GM12878 (cell line): ENCODE results near the gene SFMBT1. TPM values are rescaled to one million over a fixed set of nuclear protein-coding genes. Genes with fewer than 3 reads are reported as not detected.

Experiments
- ATAC-seq: fragments of 200-7000 bp; cut with Tn5 transposase; 3 replicates; pipeline ENCODE4 v1.9.1; 2020; ENCODE audit warnings: mild to moderate bottlenecking, moderate library complexity
- BruUV-seq: library from RNA; stranded (reverse); fragments of 400-500 nt; replicated peaks from 2 replicates; lab custom pipeline; 2021; lab: Mats Ljungman, UMichigan
- CTCF ChIA-PET: fragments of 300-600 bp; sonication (Branson Sonifier 250); formaldehyde crosslinking; extraction: SDS; loops from one replicate; lab custom pipeline; 2021; ENCODE audit warnings: inconsistent platforms; lab: Yijun Ruan, JAX
- POLR2A ChIA-PET: fragments of 350-600 bp; formaldehyde crosslinking; extraction: SDS; loops from one replicate; lab custom pipeline; 2021; ENCODE audit warnings: inconsistent platforms; lab: Charles Lee
- RAD21 ChIA-PET: fragments of 300-600 bp; sonication (Branson Sonifier 250); formaldehyde crosslinking; loops from one replicate; lab custom pipeline; 2023; ENCODE audit warnings: antibody characterized with exemption; ENCODE audit not compliant: unreplicated experiment; lab: Charles Lee
- SMC1A ChIA-PET: fragments of 300-600 bp; sonication (Branson Sonifier 250); formaldehyde crosslinking; loops from one replicate; lab custom pipeline; 2023; ENCODE audit not compliant: unreplicated experiment, uncharacterized antibody; lab: Charles Lee
- DNase-seq: peaks from one replicate; pipeline ENCODE4 v3.0.0-alpha.2; 2011; ENCODE audit warnings: low read depth, low spot score
- FAIRE-seq: peaks from 3 replicates; lab custom pipeline; 2011; peaks lifted over from hg19 to GRCh38; lab: Jason Lieb, UNC
- H2AFZ ChIP-seq: 2 replicates; pipeline ENCODE4 v1.6.0; 2011; ENCODE audit warnings: low read depth, low read length, control low read depth; ENCODE audit not compliant: control insufficient read depth
- H3K27ac ChIP-seq: 2 replicates; pipeline ENCODE4 v1.5.1; 2011; ENCODE audit warnings: control low read depth; ENCODE audit not compliant: control insufficient read depth, insufficient read depth
- H3K27me3 ChIP-seq, 2 experiments: replicated peaks in 1 of 2; 2 replicates each; pipeline versions ENCODE4 v1.6.0 to v1.6.1; 2011; ENCODE audit warnings: low read length in 1 of 2; ENCODE audit not compliant: control insufficient read depth in 2 of 2, insufficient read depth in 2 of 2
- H3K36me3 ChIP-seq, 2 experiments: 2 replicates each; pipeline ENCODE4 v1.5.1; 2011; ENCODE audit warnings: low read length in 1 of 2; ENCODE audit not compliant: control insufficient read depth in 2 of 2, insufficient read depth in 2 of 2
- H3K4me1 ChIP-seq: 2 replicates; pipeline ENCODE4 v1.6.1; 2011; ENCODE audit warnings: mild to moderate bottlenecking, low read length, moderate library complexity, mixed read lengths; ENCODE audit not compliant: control insufficient read depth, insufficient read depth
- H3K4me2 ChIP-seq: 2 replicates; pipeline ENCODE4 v1.6.0; 2011; ENCODE audit warnings: control low read depth; ENCODE audit not compliant: control insufficient read depth, insufficient read depth
- H3K4me3 ChIP-seq: fragments of 200-600 bp; sonication (generic); 2 replicates; pipeline ENCODE4 v1.5.1; 2016
- H3K79me2 ChIP-seq: 2 replicates; pipeline ENCODE4 v1.6.0; 2011; ENCODE audit warnings: low read length; ENCODE audit not compliant: control insufficient read depth, insufficient read depth
- H3K9ac ChIP-seq: 2 replicates; pipeline ENCODE4 v1.8.0; 2011; ENCODE audit warnings: low read length, control low read depth, mixed read lengths; ENCODE audit not compliant: control insufficient read depth, insufficient read depth
- H3K9me3 ChIP-seq: replicated peaks from 3 replicates; pipeline ENCODE4 v1.5.1; 2011; ENCODE audit warnings: mild to moderate bottlenecking, low read length; ENCODE audit not compliant: control insufficient read depth, insufficient read depth
- H4K20me1 ChIP-seq: 2 replicates; pipeline ENCODE4 v1.6.0; 2011; ENCODE audit not compliant: control insufficient read depth, insufficient read depth
- ASH2L ChIP-seq: fragments of 300-600, 200-600 bp; sonication (generic); IDR thresholded peaks from 2 replicates; pipeline ENCODE4 v1.6.1; 2017; ENCODE audit warnings: low read depth, mild to moderate bottlenecking, borderline replicate concordance
- BHLHE40 ChIP-seq, 2 experiments: fragments of 450-650 bp in 1 of 2; IDR thresholded peaks; 2 replicates each; pipeline ENCODE4 v1.6.1; 2011 to 2017; ENCODE audit warnings: low read depth in 2 of 2, borderline replicate concordance in 1 of 2, improper control_type of control experiment in 1 of 2, low read length in 1 of 2, mild to moderate bottlenecking in 1 of 2
- CHD1 ChIP-seq: IDR thresholded peaks from 2 replicates; pipeline ENCODE4 v1.6.1; 2012; ENCODE audit warnings: low read depth, low read length, improper control_type of control experiment
- HCFC1 ChIP-seq: fragments of 150-350 bp; IDR thresholded peaks from 2 replicates; pipeline ENCODE4 v1.6.1; 2014; ENCODE audit warnings: low read length
- IKZF2 ChIP-seq, 2 experiments: fragments of 450-650 bp; IDR thresholded peaks; 2 replicates each; pipeline ENCODE4 v1.6.1; 2017; ENCODE audit warnings: mild to moderate bottlenecking in 2 of 2, moderate library complexity in 2 of 2
- KLF5 ChIP-seq: fragments of 450-650 bp; IDR thresholded peaks from 2 replicates; pipeline ENCODE4 v1.6.1; 2014; ENCODE audit warnings: mild to moderate bottlenecking; ENCODE audit not compliant: partially characterized antibody
- SMC3 ChIP-seq: IDR thresholded peaks from 2 replicates; pipeline ENCODE4 v1.6.1; 2011; ENCODE audit warnings: low read length, improper control_type of control experiment, borderline replicate concordance
- YBX1 ChIP-seq: fragments of 450-650 bp; IDR thresholded peaks from 2 replicates; pipeline ENCODE4 v1.6.1; 2016; ENCODE audit warnings: antibody characterized with exemption
- ZNF384 ChIP-seq: IDR thresholded peaks from 2 replicates; pipeline ENCODE4 v1.6.1; 2012; ENCODE audit warnings: low read depth, mild to moderate bottlenecking, low read length, improper control_type of control experiment, borderline replicate concordance
- WGBS: methylation state at CpG from one replicate; pipeline ENCODE4 v1.1.6; 2016; ENCODE audit warnings: low lambda C conversion rate; ENCODE audit not compliant: insufficient replicate concordance, insufficient coverage; ENCODE audit errors: missing lambda C conversion rate; 5-methylcytosine and 5-hydroxymethylcytosine counted together
- in situ Hi-C: fragments of 300-500 bp; cut with MboI; formaldehyde crosslinking; loops from 9 replicates; pipeline ENCODE4 v1.14.3; 2018; ENCODE audit warnings: mixed read lengths
- intact Hi-C: fragments of 100-400 bp; cut with micrococcal nuclease; formaldehyde crosslinking; loops from one replicate; pipeline ENCODE4 v1.14.2; 2022; ENCODE audit not compliant: unreplicated experiment
- polyA plus RNA-seq, 11 experiments: library from polyadenylated mRNA; depleted of rRNA in 4 of 11; unstranded in 6 of 11; stranded (reverse) in 5 of 11; fragments of >200 nt; fragmentation: Nextera tagmentation in 4 of 11; fragmentation: Illumina TruSeq in 1 of 11; extraction: Ambion mirVana in 4 of 11; extraction: Trizol in 1 of 11; gene quantifications; 1 replicate in 1 of 11; 2 replicates in 10 of 11; pipeline versions ENCODE4 v1.2.1 to v1.2.3, GENCODE V29; 2011 to 2016; ENCODE audit warnings: inconsistent platforms in 2 of 11, missing spikeins in 2 of 11, low read depth in 1 of 11
- total RNA-seq, 4 experiments: library from RNA; depleted of rRNA in 3 of 4; stranded (reverse); fragments of >200 nt in 3 of 4; fragmentation: Illumina TruSeq in 1 of 4; extraction: Trizol in 1 of 4; gene quantifications; 2 replicates each; pipeline versions ENCODE4 v1.2.1 to v1.2.3, GENCODE V29; 2013 to 2021
- TF ChIP-seq, protein P1 (sequence below): fragments of 450-650 bp; formaldehyde crosslinking; IDR thresholded peaks from 2 replicates; pipeline ENCODE4 v1.4.0; 2022; ENCODE audit warnings: mild to moderate bottlenecking, moderate library complexity
- TF ChIP-seq, protein P2 (sequence below): fragments of 450-650 bp; IDR thresholded peaks from 2 replicates; pipeline ENCODE4 v1.6.1; 2016; ENCODE audit warnings: mild to moderate bottlenecking
- TF ChIP-seq, protein P3 (sequence below): fragments of 450-650 bp; IDR thresholded peaks from 2 replicates; pipeline ENCODE4 v1.6.1; 2017; ENCODE audit warnings: mild to moderate bottlenecking, moderate library complexity
- TF ChIP-seq, protein P4 (sequence below): fragments of 450-650 bp; IDR thresholded peaks from 2 replicates; pipeline ENCODE4 v1.6.1; 2017; ENCODE audit warnings: mild to moderate bottlenecking

Gene SFMBT1
- total and polyA plus RNA-seq, 10 of the 15 experiments (the other 5 are each of a cell fraction or from before 2014, with no cell fraction given), result 3.2 to 19.5 (median 11.4) TPM

DNA sequence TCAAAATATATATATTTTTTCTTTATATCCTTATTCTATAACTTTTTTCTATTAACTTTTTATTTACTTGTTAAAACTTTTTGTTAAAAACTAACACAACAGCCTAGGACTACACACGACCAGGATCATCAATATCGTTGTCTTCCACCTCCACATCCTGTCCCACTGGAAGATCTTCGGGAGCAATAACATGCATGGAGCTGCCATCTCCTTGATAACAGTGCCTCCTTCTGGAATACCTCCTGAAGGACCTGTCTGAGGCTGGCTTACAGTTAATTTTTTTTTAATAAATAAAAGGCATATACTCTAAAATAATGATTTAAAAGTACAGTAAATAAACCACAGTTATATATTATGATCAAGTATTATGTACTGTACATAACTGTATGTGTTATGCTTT is 58.9 kb downstream of the SFMBT1 start:
- 81% methylated on average over 3 of the region's 3 CpGs for WGBS
- in situ Hi-C loops, result no loop called here
- no peak for FAIRE-seq
- TF ChIP-seq, protein P1, sequence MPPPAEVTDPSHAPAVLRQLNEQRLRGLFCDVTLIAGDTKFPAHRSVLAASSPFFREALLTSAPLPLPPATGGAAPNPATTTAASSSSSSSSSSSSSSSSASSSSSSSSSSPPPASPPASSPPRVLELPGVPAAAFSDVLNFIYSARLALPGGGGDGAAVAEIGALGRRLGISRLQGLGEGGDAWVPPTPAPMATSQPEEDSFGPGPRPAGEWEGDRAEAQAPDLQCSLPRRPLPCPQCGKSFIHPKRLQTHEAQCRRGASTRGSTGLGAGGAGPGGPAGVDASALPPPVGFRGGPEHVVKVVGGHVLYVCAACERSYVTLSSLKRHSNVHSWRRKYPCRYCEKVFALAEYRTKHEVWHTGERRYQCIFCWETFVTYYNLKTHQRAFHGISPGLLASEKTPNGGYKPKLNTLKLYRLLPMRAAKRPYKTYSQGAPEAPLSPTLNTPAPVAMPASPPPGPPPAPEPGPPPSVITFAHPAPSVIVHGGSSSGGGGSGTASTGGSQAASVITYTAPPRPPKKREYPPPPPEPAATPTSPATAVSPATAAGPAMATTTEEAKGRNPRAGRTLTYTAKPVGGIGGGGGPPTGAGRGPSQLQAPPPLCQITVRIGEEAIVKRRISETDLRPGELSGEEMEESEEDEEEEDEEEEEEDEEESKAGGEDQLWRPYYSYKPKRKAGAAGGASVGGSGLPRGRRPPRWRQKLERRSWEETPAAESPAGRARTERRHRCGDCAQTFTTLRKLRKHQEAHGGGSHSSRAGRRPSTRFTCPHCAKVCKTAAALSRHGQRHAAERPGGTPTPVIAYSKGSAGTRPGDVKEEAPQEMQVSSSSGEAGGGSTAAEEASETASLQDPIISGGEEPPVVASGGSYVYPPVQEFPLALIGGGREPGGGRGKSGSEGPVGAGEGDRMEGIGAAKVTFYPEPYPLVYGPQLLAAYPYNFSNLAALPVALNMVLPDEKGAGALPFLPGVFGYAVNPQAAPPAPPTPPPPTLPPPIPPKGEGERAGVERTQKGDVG (CRISPR knock-in tag), result no peak
- no peak for TF ChIP-seq YBX1
- TF ChIP-seq SMC3, result peak; percentile 22; the same call in 1 of the 2 replicates
- no peak for TF ChIP-seq ZNF384
- TF ChIP-seq, protein P2, sequence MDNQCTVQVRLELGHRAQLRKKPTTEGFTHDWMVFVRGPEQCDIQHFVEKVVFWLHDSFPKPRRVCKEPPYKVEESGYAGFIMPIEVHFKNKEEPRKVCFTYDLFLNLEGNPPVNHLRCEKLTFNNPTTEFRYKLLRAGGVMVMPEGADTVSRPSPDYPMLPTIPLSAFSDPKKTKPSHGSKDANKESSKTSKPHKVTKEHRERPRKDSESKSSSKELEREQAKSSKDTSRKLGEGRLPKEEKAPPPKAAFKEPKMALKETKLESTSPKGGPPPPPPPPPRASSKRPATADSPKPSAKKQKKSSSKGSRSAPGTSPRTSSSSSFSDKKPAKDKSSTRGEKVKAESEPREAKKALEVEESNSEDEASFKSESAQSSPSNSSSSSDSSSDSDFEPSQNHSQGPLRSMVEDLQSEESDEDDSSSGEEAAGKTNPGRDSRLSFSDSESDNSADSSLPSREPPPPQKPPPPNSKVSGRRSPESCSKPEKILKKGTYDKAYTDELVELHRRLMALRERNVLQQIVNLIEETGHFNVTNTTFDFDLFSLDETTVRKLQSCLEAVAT, result no peak
- TF ChIP-seq, protein P3, sequence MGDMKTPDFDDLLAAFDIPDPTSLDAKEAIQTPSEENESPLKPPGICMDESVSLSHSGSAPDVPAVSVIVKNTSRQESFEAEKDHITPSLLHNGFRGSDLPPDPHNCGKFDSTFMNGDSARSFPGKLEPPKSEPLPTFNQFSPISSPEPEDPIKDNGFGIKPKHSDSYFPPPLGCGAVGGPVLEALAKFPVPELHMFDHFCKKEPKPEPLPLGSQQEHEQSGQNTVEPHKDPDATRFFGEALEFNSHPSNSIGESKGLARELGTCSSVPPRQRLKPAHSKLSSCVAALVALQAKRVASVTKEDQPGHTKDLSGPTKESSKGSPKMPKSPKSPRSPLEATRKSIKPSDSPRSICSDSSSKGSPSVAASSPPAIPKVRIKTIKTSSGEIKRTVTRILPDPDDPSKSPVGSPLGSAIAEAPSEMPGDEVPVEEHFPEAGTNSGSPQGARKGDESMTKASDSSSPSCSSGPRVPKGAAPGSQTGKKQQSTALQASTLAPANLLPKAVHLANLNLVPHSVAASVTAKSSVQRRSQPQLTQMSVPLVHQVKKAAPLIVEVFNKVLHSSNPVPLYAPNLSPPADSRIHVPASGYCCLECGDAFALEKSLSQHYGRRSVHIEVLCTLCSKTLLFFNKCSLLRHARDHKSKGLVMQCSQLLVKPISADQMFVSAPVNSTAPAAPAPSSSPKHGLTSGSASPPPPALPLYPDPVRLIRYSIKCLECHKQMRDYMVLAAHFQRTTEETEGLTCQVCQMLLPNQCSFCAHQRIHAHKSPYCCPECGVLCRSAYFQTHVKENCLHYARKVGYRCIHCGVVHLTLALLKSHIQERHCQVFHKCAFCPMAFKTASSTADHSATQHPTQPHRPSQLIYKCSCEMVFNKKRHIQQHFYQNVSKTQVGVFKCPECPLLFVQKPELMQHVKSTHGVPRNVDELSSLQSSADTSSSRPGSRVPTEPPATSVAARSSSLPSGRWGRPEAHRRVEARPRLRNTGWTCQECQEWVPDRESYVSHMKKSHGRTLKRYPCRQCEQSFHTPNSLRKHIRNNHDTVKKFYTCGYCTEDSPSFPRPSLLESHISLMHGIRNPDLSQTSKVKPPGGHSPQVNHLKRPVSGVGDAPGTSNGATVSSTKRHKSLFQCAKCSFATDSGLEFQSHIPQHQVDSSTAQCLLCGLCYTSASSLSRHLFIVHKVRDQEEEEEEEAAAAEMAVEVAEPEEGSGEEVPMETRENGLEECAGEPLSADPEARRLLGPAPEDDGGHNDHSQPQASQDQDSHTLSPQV, result no peak
- TF ChIP-seq CHD1, result no peak
- TF ChIP-seq KLF5, result no peak
- TF ChIP-seq BHLHE40 (IDR thresholded peaks at IDR 0.05; ENCODE audit: borderline replicate concordance in 1 of 2, low read depth in 2 of 2, low read length in 1 of 2), result no peak
- no peak for TF ChIP-seq ASH2L
- TF ChIP-seq HCFC1, result no peak
- TF ChIP-seq IKZF2 (IDR thresholded peaks at IDR 0.05), result peak; percentile 34 to 54; a peak in 2 of 4 replicates
- TF ChIP-seq, protein P4, sequence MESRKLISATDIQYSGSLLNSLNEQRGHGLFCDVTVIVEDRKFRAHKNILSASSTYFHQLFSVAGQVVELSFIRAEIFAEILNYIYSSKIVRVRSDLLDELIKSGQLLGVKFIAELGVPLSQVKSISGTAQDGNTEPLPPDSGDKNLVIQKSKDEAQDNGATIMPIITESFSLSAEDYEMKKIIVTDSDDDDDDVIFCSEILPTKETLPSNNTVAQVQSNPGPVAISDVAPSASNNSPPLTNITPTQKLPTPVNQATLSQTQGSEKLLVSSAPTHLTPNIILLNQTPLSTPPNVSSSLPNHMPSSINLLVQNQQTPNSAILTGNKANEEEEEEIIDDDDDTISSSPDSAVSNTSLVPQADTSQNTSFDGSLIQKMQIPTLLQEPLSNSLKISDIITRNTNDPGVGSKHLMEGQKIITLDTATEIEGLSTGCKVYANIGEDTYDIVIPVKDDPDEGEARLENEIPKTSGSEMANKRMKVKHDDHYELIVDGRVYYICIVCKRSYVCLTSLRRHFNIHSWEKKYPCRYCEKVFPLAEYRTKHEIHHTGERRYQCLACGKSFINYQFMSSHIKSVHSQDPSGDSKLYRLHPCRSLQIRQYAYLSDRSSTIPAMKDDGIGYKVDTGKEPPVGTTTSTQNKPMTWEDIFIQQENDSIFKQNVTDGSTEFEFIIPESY, result no peak

More for the DNA sequence above, 58.9 kb downstream of the SFMBT1 start:
- Histone ChIP-seq H3K4me2 (no peak overlapping the region), H3K4me3 (no peak overlapping the region), H3K9me3 (no peaks in the 10 kb centered on the region), H3K27ac (no peak overlapping the region), H3K36me3 (no peaks in the 10 kb centered on the region), H4K20me1 (no peaks in the 10 kb centered on the region), H3K79me2 (peaks cover 4% of the 10 kb centered on the region; the same call in 1 of the 2 replicates), H2AFZ (no peak overlapping the region), H3K4me1 (peaks cover 18% of the 10 kb centered on the region), H3K27me3 (no peaks in the 10 kb centered on the region), H3K9ac (no peak overlapping the region)
- no TSS peak for BruUV-seq
- ChIA-PET CTCF (interaction anchor here (0.6 to 5.5 kb wide), 10 partner anchors 10 to 209 kb away, joined by 3 to 56 read pairs (median 4); no protein-coding TSS in a partner anchor), SMC1A (interaction anchor here (0.7 to 3.1 kb wide), 8 partner anchors 9 to 766 kb away, joined by 3 to 11 read pairs (median 3); no protein-coding TSS in a partner anchor), RAD21 (interaction anchor here (1.0 to 2.3 kb wide), 3 partner anchors 51 to 112 kb away, joined by 3 to 6 read pairs (median 4); no protein-coding TSS in a partner anchor), POLR2A (interaction anchor here (1.3 kb wide), 1 partner anchor 58 kb away, joined by 4 read pairs; no protein-coding TSS in a partner anchor)
- no peak for DNase-seq
- ATAC-seq, result no peak
- intact Hi-C loops, result no loop called here
